Measurements from ENCODE around the gene AGO1. TPM values are rescaled to one million over a fixed set of nuclear protein-coding genes. Genes with fewer than 3 reads are reported as not detected.

AGO1 gene
- total and polyA plus RNA-seq, 10 of the 15 experiments (the other 5 are each of a cell fraction or from before 2014, with no cell fraction given): 1.8 to 24.0 (median 8.1) TPM

GRCh38 chr1:35947547-35947946 lies 64.5 kb downstream of the AGO1 start:
- intact Hi-C loops (cut with micrococcal nuclease; ENCODE audit: unreplicated experiment) (no loop called here), in situ Hi-C loops (cut with MboI) (no loop called here)
- ChIA-PET POLR2A (no interaction called here), SMC1A (ENCODE audit: uncharacterized antibody, unreplicated experiment) (no interaction called here), RAD21 (ENCODE audit: unreplicated experiment) (no interaction called here), CTCF (no interaction called here)
- H3K9me3 ChIP-seq (replicated peaks; ENCODE audit: control insufficient read depth, insufficient read depth, low read length): no peaks in the 10 kb centered on the region
- no peak overlapping the region for H3K27ac ChIP-seq (ENCODE audit: control insufficient read depth, insufficient read depth)
- no peak overlapping the region for H3K9ac ChIP-seq (ENCODE audit: control insufficient read depth, insufficient read depth, low read length)
- 0 out of 2 replicates have a peak, but pooled peaks cover 3% of the 10 kb centered on the region for H3K4me1 ChIP-seq (ENCODE audit: control insufficient read depth, insufficient read depth, low read length)
- no peak overlapping the region for H3K4me2 ChIP-seq (ENCODE audit: control insufficient read depth, insufficient read depth)
- H2AFZ ChIP-seq (ENCODE audit: control insufficient read depth, low read depth, low read length): no peak overlapping the region
- peaks cover 0 to 1% of the 10 kb centered on the region in 2 experiments; a peak in 2 of 4 replicates for H3K36me3 ChIP-seq (ENCODE audit: control insufficient read depth in 2 of 2, insufficient read depth in 2 of 2, low read length in 1 of 2)
- H3K4me3 ChIP-seq: no peak overlapping the region
- ATAC-seq: no peak
- FAIRE-seq: no peak
- no peaks in the 10 kb centered on the region for H3K27me3 ChIP-seq (replicated peaks in 1 of 2; ENCODE audit: control insufficient read depth in 2 of 2, insufficient read depth in 2 of 2, low read length in 1 of 2)
- no peak for DNase-seq (ENCODE audit: low read depth, low spot score)
- WGBS (ENCODE audit: insufficient coverage, insufficient replicate concordance, low lambda C conversion rate, missing lambda C conversion rate): 94% methylated on average over 2 of the region's 2 CpGs
- BruUV-seq (replicated peaks): no TSS peak
- no peaks in the 10 kb centered on the region for H4K20me1 ChIP-seq (ENCODE audit: control insufficient read depth, insufficient read depth)
- peaks cover 3% of the 10 kb centered on the region for H3K79me2 ChIP-seq (ENCODE audit: control insufficient read depth, insufficient read depth, low read length)
- TF ChIP-seq IRF3 (IDR thresholded peaks at IDR 0.05) (no peak), E2F4 (IDR thresholded peaks at IDR 0.05; ENCODE audit: low read depth, low read length) (no peak), NR2C2 (IDR thresholded peaks at IDR 0.05; ENCODE audit: borderline replicate concordance, control insufficient read depth, insufficient read length, low read depth) (no peak), SUZ12 (IDR thresholded peaks at IDR 0.05; ENCODE audit: unreplicated experiment) (no peak), SREBF2 (IDR thresholded peaks at IDR 0.05; ENCODE audit: low read length) (no peak), HDAC2 (IDR thresholded peaks at IDR 0.05) (no peak), HDGF (IDR thresholded peaks at IDR 0.05) (no peak), YY1 (IDR thresholded peaks at IDR 0.05; ENCODE audit: low read depth, low read length) (no peak)
